HAP-1 (cell line): ENCODE data around the gene DNAJB6.

Experiments
- DNase-seq, 2 experiments: peaks; one replicate each; pipeline ENCODE4 v3.0.0-alpha.2; 2016 to 2020; ENCODE audit warnings: low spot score in 2 of 2
- H3K27me3 ChIP-seq: fragments of 250-450 bp; sonication (Bioruptor Pico); 2 replicates; pipeline ENCODE4 v1.5.1; 2020; ENCODE audit warnings: low read depth, mild to moderate bottlenecking, moderate library complexity
- H3K36me3 ChIP-seq: fragments of 250-450 bp; sonication (Bioruptor Pico); replicated peaks from 2 replicates; pipeline ENCODE4 v1.5.1; 2020; ENCODE audit warnings: mild to moderate bottlenecking
- H3K4me1 ChIP-seq: fragments of 250-450 bp; sonication (Bioruptor Pico); 2 replicates; pipeline ENCODE4 v1.5.1; 2020; ENCODE audit warnings: mild to moderate bottlenecking
- H3K4me3 ChIP-seq: fragments of 250-450 bp; sonication (Bioruptor Pico); 2 replicates; pipeline ENCODE4 v1.5.1; 2020; ENCODE audit warnings: mild to moderate bottlenecking, moderate library complexity
- H3K9me3 ChIP-seq: fragments of 250-450 bp; sonication (Bioruptor Pico); 2 replicates; pipeline ENCODE4 v1.5.1; 2020; ENCODE audit warnings: mild to moderate bottlenecking, moderate library complexity
- in situ Hi-C: fragments of 300-500 bp; cut with MboI; formaldehyde crosslinking; loops from 3 replicates; pipeline ENCODE4 v1.14.3; 2020; ENCODE audit warnings: low sequenced_read_pairs, inconsistent platforms, mixed read lengths

Gene DNAJB6

DNA sequence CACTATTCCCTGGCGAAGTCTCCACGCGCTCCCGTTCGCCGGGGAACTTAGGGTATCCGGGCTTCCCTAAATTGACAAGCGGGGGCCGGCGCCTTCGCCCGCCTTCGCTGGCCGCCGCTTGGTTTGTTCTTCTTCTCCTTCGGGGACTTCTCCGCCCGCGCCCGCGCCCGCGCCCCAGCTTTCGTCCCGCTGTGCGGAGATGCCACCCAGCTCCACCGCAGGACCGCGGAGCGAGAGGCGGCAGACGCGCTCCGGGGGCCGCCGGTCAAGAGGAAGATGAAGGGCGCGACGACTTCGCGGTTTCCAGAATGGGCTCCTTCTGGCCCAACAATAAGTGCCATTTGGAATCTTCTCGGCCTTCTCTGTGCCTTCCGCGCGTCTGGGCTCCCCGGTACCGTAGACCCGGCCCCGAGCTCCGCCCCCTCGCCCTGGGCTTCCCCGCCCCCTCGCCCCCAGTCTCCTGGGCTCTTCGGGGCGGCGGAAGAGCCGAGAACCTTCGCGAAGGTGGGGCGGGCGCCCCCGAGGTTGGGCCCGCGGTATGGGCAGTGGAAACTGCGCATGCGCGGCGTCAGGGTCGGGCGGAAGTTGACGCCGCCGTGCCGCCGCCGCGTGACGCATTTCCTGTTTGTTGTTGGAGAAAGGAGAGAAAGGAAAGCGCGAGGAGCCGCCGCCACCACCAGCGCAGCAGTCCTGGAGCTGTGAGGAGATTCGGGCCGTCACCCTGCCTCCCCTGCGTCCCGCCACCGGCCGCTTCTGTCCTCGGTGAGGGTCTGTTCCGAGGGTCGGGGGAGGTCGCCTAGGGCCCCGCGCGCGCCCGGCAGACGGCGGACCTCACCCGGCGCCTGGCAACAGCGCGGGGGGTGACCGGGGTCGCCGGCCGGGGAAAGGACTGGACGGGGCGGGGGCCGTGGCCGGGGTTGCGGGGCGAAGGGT lies at the start of gene DNAJB6:
TSS of gene DNAJB6 (plus strand) at position 622 of the 933 bp plus-strand sequence. CDS start 21,569 bp downstream, outside the sequence.
- peak; percentile 81 to 94 for DNase-seq
- H3K4me3 ChIP-seq, result peak within 1 kb of the TSS; percentile 81
- H3K4me1 ChIP-seq, result peaks cover 13% of the 10 kb centered on the region
- no peaks in the 10 kb centered on the region for H3K27me3 ChIP-seq
- no peaks in the 10 kb centered on the region; the same call in 1 of the 2 replicates for H3K36me3 ChIP-seq
- in situ Hi-C loops, result no loop called here
- no peaks in the 10 kb centered on the region for H3K9me3 ChIP-seq

DNA sequence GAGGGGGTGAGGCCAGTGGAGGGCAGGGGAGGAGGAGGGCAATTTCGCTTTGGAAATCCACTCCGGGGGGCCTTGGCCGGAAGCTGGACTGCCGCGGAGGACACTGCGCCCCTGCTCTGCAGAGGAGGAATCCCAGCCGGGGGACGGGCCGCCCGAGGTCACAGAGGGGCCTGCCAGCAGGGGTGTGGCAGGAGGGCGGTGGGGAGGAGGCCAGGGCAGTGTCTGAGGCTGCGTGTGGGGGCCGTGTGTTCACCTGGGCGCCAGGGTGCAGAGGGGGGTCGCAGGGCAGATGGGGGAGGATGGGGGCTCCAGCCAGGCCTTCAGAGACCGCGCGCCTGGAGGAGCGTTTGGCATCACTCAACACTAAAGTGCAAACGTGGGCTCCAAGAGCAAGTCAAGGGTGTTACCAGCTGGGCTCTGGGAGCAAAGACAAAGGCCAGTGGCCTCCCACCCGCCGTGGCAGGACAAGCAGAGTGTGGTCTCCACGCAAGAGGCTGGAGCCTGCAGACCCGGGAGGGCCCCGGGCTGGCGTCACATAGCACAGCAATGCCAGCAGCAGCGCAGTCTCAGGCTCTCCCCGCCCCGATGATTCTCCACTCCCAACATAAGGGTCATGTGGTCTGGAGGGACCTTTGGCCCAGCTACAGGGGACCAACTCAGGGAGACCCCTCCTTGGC lies 45.3 kb upstream of the DNAJB6 start:
- DNase-seq, result no peak
- Histone ChIP-seq H3K27me3 (no peaks in the 10 kb centered on the region), H3K9me3 (no peaks in the 10 kb centered on the region), H3K4me3 (no peak overlapping the region), H3K36me3 (no peaks in the 10 kb centered on the region), H3K4me1 (no peaks in the 10 kb centered on the region)
- in situ Hi-C loops, result no loop called here

DNA sequence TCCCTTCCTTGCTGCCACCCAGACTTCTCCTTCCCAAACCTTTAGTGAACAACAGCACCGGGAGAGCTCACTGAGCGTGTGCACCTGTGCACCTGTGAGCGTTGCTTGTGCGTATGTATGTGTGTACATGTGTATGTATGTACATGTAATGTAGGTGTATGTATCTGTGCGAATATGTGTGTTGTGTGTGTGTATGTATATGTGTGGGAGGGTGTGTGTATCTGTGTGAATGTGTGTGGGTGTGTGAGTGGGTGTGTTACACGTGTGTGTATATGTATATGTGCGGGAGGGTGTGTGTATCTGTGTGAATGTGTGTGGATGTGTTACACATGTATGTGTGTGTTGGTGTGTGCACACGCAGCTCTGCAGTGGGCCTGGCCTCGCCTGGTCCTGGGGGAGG lies 44.5 kb upstream of the DNAJB6 start:
- no peaks in the 10 kb centered on the region for H3K4me1 ChIP-seq
- no peaks in the 10 kb centered on the region for H3K9me3 ChIP-seq
- no peak overlapping the region for H3K4me3 ChIP-seq
- no peak for DNase-seq
- H3K27me3 ChIP-seq, result no peaks in the 10 kb centered on the region
- H3K36me3 ChIP-seq, result no peaks in the 10 kb centered on the region
- in situ Hi-C loops, result no loop called here

DNA sequence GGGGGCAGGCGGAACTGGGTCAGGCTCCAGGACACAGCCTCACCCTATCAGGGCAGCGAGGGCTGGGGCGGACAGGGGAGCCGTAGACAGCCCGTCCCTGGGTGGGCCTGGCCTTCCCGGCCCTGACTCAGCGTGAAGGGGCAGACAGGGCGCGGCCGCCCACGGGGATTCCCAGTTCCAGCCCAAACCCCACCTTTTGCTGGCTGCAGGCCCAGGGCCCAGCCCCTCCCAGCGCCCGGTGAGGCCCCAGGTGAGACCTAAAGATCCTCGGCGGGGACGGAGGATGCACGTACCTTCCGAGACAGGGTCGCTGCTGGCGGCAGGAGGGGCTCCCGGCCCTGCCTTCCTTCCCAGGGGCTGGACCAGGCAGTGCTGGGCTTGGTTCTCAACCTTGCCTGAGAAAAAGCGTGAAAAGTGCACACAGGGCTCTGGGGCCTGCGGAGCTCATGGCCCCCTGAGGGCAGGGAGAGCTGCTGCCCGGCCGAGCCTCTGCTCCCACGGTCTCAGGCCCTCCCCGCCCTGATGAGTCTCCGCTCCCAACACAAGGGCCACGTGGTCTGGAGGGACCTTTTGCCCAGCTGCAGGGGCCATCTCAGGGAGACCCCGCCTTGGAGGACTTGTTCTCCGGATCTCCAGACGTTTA lies 43.9 kb upstream of the DNAJB6 start:
- H3K27me3 ChIP-seq, result no peaks in the 10 kb centered on the region
- H3K9me3 ChIP-seq, result no peaks in the 10 kb centered on the region
- no peak for DNase-seq
- H3K36me3 ChIP-seq, result no peaks in the 10 kb centered on the region
- H3K4me3 ChIP-seq, result no peak overlapping the region
- no peaks in the 10 kb centered on the region for H3K4me1 ChIP-seq
- in situ Hi-C loops, result no loop called here

DNA sequence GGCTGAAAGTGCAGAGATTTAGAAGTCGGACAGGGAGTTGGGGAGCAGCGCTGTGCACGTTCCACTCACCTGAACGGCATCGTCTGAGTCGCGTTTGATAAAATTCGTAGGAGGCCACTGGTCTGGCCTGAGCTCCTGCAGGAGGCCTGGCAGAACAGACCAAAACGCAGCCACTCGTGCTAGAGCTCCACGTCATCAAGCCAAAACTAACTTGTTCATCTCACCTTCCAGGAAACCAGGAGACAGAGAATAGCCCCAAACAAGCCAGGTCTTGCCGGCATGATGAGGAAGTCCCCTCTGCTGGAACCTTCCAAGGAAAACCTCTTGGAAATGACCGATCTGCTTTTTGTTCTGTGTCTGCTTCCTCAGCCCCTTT lies 43.4 kb upstream of the DNAJB6 start:
- Histone ChIP-seq H3K9me3 (no peaks in the 10 kb centered on the region), H3K27me3 (no peaks in the 10 kb centered on the region), H3K36me3 (no peaks in the 10 kb centered on the region), H3K4me3 (no peak overlapping the region), H3K4me1 (no peaks in the 10 kb centered on the region)
- DNase-seq, result no peak
- in situ Hi-C loops, result no loop called here

DNA sequence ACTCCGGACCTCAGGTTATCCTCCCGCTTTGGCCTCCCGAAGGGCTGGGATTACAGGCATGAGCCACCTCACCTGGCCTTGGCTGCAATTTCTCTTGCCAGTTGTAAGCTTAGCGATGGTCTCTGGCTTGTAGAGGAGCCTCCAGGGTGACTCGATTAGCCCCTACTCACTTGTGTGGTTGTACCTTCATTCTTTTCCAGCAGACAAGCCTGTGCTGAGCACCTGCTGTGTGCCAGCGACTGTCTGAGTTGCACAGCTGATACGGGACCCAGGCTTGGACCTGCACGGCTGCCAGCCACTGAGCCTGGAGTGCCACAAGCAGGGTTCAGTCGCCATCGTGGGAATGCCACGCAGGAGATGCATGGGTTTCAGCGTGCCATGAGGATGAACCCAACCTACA lies 42.0 kb upstream of the DNAJB6 start:
- in situ Hi-C loops, result no loop called here
- no peak for DNase-seq
- Histone ChIP-seq H3K4me3 (no peak overlapping the region), H3K9me3 (no peaks in the 10 kb centered on the region), H3K27me3 (no peaks in the 10 kb centered on the region), H3K36me3 (no peaks in the 10 kb centered on the region), H3K4me1 (no peaks in the 10 kb centered on the region)

DNA sequence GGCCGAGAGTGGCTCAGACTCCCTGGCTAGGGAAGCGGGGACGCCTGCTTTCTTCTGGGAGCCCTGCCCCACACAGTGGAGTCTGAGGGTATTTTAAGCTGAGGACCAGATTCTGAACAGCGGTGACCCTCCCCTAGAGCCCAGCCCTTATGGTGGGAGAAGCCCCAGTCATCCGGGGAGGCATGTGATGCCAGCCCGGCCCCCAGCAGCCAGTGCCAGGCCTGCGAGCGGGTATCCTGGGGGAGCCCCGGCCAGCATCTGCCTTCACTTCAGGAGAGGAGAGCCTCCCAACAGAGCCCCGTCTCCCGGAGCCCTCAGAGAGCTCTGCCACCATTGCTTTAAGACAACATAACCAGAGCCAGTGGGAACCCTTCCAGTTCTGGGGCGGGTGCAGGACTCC lies 41.5 kb upstream of the DNAJB6 start:
- Histone ChIP-seq H3K36me3 (no peaks in the 10 kb centered on the region), H3K27me3 (no peaks in the 10 kb centered on the region), H3K4me3 (no peak overlapping the region), H3K9me3 (no peaks in the 10 kb centered on the region), H3K4me1 (no peaks in the 10 kb centered on the region)
- DNase-seq, result no peak
- in situ Hi-C loops, result no loop called here

DNA sequence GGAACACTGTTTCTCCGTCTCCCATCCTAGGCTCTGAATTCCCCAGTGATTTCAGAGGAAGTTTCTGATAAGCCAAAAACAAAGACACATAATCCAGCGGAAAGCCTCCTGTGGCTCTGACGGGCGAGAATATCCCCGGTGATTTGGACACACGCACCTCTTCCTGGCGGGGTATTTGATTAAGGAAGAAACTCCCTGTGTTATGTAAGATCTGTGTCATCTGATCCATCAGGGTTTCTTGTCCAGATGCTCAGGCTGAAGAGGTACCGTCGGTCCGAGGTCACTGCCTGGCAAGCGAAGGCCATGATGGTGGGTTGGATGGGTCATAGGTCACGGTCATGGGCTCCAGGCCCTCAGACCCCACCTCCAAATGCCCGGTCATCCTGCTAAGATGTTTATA lies 39.6 kb upstream of the DNAJB6 start:
- no peak for DNase-seq
- in situ Hi-C loops, result no loop called here
- Histone ChIP-seq H3K9me3 (no peaks in the 10 kb centered on the region), H3K4me1 (no peaks in the 10 kb centered on the region), H3K4me3 (no peak overlapping the region), H3K27me3 (no peaks in the 10 kb centered on the region), H3K36me3 (no peaks in the 10 kb centered on the region)

DNA sequence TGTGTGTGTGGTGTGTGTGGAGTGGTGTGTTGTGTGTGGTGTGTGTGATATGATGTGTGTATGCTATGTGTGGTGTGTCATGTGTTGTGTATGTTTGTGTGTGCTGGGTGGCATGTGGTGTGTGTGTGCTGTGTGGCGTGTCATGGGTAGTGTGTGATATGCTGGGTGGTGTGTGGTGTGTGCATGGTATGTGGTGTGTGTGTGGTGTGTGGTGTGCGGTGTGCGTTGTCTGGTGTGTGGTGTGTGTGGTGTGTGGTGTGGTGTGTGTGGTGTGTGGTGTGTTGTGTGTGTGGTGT lies 37.5 kb upstream of the DNAJB6 start:
- Histone ChIP-seq H3K4me1 (no peaks in the 10 kb centered on the region), H3K4me3 (no peak overlapping the region)
- in situ Hi-C loops, result no loop called here

DNA sequence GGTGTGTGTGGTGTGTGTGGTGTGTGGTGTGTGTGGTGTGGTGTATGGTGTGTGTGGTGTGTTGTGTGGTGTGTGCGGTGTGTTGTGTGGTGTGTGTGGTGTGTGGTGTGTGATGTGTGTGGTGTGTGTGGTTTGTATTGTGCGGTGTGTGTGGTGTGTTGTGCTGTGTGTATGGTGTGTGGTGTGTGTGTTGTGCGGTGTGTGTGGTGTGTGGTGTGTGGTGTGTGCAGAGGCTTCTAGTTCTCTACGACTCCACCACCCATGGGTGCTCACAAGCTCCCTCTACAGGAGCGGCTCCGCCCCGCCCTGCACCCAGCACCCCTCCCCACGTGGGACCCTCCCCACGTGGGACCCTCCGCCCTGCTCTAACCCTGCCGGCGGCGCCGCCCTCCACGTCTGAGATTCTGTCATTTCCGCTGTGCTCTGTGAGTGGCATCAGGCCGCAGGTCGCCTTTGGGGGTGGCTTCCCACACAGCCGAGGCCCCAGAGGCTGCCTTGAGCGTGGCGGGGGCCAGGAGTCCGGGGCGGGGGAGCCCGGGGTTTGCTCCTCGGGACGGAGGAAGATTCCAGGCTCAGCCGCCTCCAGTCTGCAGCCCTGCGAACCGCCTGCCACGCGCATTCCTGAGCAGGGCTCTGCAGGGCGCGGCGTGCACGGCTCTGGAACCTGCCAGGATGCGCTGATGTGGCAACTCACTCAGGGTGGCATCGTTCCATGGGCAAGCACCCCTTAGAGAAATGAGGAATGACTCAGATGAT lies 37.0 kb upstream of the DNAJB6 start:
- H3K27me3 ChIP-seq, result no peaks in the 10 kb centered on the region
- in situ Hi-C loops, result no loop called here
- H3K4me1 ChIP-seq, result no peaks in the 10 kb centered on the region
- H3K9me3 ChIP-seq, result no peaks in the 10 kb centered on the region
- no peak overlapping the region for H3K4me3 ChIP-seq
- no peaks in the 10 kb centered on the region for H3K36me3 ChIP-seq
- DNase-seq, result no peak

More for the DNA sequence above, 37.5 kb upstream of the DNAJB6 start:
- no peak for DNase-seq
- no peaks in the 10 kb centered on the region for H3K36me3 ChIP-seq
- H3K27me3 ChIP-seq, result no peaks in the 10 kb centered on the region
- no peaks in the 10 kb centered on the region for H3K9me3 ChIP-seq

DNA sequence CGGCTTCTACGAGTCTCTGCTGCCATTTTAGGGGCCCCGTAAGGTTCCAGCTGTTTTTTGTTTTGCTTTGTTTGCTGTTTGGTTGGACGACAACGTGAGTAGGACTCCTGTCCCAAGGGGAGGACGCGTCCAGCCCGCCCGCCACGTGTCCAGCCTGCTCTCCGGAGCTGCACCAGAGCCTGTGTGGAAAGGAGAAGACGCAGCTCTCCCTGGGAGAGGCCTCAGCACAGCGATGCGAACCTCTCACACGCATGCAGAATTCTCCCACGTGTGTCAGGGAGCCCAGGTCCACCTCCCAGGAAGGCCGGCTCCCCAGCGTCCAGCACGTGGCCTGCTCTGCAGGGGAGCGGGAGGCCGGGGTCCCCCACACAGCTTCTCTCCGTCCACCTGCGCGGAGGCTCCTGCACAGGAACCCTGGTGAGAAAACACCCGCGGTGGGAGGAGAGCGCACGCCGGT lies 36.4 kb upstream of the DNAJB6 start:
- H3K36me3 ChIP-seq, result no peaks in the 10 kb centered on the region
- no peak for DNase-seq
- no peaks in the 10 kb centered on the region for H3K27me3 ChIP-seq
- in situ Hi-C loops, result no loop called here
- no peak overlapping the region for H3K4me3 ChIP-seq
- no peaks in the 10 kb centered on the region for H3K9me3 ChIP-seq
- no peaks in the 10 kb centered on the region for H3K4me1 ChIP-seq

DNA sequence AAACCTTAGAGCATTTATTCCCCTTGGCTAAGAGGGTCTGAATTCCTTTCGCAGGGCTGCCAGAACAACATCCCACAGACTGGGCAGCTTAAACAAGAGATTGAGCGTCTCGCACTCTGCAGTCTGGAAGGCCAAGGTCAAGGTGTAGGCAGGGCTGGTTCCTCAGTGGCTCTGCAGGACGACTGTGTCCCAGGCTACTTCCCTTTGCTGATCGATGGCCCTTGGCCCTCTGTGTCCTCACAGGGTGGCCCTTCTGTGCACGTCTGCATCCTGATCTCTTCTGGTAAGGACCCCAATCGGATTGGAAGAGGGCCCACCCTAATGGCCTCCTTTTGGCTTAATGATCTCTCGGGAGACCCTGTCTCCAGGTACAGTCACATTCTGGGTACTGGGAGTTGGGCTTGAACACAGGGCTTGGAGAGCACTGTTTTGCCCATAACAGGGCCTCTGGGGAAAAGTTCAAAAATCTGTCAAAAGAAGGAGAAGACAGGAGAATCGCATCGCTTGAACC lies 35.1 kb upstream of the DNAJB6 start:
- no peak overlapping the region for H3K4me3 ChIP-seq
- H3K9me3 ChIP-seq, result no peaks in the 10 kb centered on the region
- in situ Hi-C loops, result no loop called here
- no peak for DNase-seq
- no peaks in the 10 kb centered on the region for H3K4me1 ChIP-seq
- H3K27me3 ChIP-seq, result no peaks in the 10 kb centered on the region
- H3K36me3 ChIP-seq, result no peaks in the 10 kb centered on the region
